GM18868 (cell line): ENCODE measurements around the gene ACAP3.

Experiments
- ATAC-seq: cut with Tn5 transposase; IDR thresholded peaks from one replicate; pipeline ENCODE4 v1.9.1; 2021; ENCODE audit warnings: mild to moderate bottlenecking, moderate library complexity; ENCODE audit not compliant: unreplicated experiment

The ACAP3 gene

GRCh38 chr1:1345860-1346500 lies 38.2 kb upstream of the ACAP3 start:
- no peak for ATAC-seq

GRCh38 chr1:1345384-1345783 lies 37.7 kb upstream of the ACAP3 start:
- no peak for ATAC-seq

GRCh38 chr1:1344655-1345361 lies 37.1 kb upstream of the ACAP3 start:
- no peak for ATAC-seq

- ATAC-seq: no peak
Observed at GRCh38 chr1:1343811-1344421, 36.2 kb upstream of the ACAP3 start.

- no peak for ATAC-seq
Observed at GRCh38 chr1:1342584-1343115, 34.9 kb upstream of the ACAP3 start.

GRCh38 chr1:1342061-1342562 lies 34.4 kb upstream of the ACAP3 start:
- no peak for ATAC-seq

DNA sequence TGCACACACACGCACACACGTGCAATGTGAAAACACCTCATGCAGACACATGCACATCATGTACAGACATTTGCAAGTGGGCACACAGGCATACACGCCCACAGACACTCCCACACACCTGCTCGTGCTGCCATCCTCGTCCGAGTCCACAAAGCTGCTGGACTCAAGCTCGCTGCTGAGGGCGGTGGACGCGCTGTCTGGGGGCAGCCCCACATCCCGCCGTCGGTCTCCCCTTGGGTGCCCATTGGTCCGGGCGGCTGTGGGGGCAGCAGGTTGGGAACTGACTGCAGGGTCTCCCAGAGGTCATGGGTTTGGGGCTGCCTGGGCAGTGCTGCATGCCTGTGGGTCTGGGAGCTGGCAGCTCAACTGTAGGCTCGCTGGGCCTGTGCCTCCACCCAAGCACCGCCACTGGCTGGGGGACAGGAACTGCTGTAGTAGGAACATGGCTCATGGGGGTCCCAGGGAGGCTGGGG lies 33.9 kb upstream of the ACAP3 start:
- no peak for ATAC-seq

GRCh38 chr1:1340791-1341548 lies 33.2 kb upstream of the ACAP3 start:
- ATAC-seq: no peak

DNA sequence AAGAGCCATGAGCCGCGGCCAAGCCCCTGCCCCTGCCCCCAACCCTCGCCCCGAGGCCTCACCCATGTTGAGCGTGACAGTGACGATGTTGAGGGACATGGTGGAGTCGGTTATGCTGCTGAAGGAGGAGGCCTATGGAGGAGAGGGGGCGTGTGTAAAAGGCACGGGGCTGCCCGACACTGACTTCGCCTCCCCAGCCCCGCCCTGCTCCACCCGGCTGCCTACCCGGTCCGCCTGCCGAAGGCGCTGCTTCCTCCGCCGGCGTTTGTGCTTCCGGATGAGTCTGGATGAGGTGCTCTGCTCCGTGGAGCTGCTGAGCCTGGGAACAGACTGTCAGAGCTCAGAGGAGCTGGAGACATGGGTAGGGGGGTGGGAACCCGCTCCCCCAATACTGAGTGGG lies 32.5 kb upstream of the ACAP3 start:
- ATAC-seq: no peak

DNA sequence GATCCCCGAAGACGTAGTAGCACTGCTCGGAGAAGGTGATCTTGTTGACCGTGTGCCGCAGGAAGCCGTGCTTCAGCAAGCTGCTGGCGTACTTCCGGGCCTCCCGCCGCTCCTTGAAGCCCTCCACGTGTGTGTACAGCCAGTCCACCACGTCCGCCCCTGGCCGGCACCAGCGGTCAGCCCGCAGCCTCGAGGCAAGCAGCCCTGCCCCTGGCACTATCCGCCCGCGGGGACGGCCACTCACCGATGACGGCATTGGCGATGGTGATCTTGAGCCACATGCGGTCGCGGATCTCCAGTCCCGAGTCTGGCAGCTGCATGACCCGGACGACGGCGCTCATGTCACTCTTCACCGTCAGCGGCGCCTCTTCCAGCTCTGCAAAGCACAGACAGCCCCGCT lies 30.5 kb upstream of the ACAP3 start:
- no peak for ATAC-seq

DNA sequence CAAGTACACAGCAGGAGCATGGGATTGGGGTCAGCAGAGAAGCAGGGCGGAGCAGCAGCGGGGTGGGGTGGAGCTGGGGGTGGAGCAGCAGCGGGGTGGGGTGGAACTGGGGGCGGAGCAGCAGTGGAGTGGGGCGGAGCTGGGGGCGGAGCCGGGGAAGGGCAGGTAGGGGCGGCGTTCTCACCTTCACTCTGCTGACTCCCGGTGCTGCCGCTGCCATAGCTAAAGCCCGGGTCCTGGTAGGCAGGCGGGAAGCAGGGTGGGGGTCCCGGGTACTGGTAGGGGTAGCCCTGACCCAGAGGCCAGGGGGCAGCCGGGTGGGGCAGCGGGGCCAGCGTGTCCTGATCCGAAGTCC lies 30.0 kb upstream of the ACAP3 start:
- ATAC-seq: no peak

DNA sequence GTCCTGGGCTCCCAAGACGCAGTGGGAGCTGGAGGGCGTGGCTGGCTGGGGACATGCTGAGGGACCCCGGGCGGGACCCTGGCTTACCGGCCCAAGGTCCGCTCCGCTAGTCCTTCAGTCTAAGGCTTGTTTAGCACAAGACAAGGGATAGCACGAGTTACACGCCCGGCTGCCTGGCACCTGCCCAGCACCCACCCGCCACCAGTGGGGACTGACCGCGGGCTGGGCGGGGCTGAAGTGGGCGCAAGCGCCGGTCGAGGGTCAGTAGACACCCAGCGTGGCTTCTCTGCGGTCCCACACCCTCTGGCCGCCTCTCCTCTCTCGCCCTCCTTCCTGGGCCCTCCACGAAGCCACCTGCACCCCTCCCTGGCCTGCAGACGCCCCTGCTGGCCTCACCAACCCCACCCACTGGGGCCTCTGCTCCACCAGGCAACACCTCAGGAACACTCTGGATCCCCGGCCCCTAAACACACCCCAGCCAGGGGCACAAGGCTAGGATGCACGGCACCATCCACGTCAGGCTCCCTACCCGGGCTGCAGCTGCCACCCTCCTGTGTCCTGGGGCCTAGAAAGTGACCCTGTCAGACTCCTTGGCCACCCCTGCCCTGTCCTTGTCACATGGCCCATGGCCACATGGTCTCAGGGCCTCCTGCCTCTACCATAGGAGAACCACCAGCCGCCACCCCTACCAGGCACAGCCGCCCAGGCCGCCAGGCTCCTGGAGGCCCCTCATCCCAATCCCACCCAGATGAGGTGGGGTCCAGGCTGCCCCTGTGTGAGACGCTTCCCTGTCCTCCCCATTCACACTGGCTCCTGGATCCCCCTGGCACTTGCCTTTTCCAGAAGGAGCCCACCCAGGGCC lies 29.4 kb upstream of the ACAP3 start:
- no peak for ATAC-seq

- ATAC-seq: no peak
Observed at GRCh38 chr1:1336446-1336845, 28.7 kb upstream of the ACAP3 start.

- ATAC-seq: no peak
Observed at GRCh38 chr1:1335792-1336248, 28.1 kb upstream of the ACAP3 start.

- ATAC-seq: no peak
Observed at GRCh38 chr1:1335283-1335682, 27.6 kb upstream of the ACAP3 start.

DNA sequence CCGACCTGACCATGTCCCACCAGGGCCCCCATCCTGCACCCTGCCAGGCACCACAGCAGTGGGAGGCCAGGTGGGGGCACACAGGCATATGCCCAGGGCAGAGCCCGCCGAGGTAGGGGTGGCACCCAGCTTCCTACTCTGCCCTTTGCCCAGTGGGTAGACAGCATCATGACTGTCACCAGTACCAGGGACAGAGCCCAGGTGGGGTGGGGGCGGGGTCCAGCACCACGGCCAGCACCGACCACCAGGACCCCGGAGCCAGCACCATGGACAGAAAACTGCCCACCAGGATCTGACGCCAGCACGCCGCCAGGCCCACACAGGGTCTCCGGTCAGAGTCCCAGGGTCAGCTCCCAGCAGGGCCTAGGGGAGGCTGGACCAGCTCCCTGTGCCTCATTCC lies 27.1 kb upstream of the ACAP3 start:
- no peak for ATAC-seq

DNA sequence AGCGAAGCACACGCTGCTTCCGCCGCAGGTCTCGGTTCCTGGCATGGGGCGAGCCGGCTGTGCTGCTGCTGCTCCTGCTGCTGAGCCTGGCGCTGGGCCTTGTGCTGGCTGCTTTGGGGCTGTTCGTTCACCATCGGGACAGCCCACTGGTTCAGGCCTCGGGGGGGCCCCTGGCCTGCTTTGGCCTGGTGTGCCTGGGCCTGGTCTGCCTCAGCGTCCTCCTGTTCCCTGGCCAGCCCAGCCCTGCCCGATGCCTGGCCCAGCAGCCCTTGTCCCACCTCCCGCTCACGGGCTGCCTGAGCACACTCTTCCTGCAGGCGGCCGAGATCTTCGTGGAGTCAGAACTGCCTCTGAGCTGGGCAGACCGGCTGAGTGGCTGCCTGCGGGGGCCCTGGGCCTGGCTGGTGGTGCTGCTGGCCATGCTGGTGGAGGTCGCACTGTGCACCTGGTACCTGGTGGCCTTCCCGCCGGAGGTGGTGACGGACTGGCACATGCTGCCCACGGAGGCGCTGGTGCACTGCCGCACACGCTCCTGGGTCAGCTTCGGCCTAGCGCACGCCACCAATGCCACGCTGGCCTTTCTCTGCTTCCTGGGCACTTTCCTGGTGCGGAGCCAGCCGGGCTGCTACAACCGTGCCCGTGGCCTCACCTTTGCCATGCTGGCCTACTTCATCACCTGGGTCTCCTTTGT lies 26.0 kb upstream of the ACAP3 start:
- no peak for ATAC-seq

DNA sequence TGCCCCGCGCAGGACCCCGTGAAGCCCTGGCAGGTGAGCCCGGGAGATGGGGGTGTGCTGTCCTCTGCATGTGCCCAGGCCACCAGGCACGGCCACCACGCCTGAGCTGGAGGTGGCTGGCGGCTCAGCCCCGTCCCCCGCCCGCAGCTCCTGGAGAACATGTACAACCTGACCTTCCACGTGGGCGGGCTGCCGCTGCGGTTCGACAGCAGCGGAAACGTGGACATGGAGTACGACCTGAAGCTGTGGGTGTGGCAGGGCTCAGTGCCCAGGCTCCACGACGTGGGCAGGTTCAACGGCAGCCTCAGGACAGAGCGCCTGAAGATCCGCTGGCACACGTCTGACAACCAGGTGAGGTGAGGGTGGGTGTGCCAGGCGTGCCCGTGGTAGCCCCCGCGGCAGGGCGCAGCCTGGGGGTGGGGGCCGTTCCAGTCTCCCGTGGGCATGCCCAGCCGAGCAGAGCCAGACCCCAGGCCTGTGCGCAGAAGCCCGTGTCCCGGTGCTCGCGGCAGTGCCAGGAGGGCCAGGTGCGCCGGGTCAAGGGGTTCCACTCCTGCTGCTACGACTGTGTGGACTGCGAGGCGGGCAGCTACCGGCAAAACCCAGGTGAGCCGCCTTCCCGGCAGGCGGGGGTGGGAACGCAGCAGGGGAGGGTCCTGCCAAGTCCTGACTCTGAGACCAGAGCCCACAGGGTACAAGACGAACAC lies 25.2 kb upstream of the ACAP3 start:
- ATAC-seq: no peak
